ENCODE measurements around the gene SPTBN5. TPM values are rescaled to one million over a fixed set of nuclear protein-coding genes. Genes with fewer than 3 reads are reported as not detected.

Gene SPTBN5
- polyA plus RNA-seq, 1 donor from 2014 or later = 0.01 TPM

DNA sequence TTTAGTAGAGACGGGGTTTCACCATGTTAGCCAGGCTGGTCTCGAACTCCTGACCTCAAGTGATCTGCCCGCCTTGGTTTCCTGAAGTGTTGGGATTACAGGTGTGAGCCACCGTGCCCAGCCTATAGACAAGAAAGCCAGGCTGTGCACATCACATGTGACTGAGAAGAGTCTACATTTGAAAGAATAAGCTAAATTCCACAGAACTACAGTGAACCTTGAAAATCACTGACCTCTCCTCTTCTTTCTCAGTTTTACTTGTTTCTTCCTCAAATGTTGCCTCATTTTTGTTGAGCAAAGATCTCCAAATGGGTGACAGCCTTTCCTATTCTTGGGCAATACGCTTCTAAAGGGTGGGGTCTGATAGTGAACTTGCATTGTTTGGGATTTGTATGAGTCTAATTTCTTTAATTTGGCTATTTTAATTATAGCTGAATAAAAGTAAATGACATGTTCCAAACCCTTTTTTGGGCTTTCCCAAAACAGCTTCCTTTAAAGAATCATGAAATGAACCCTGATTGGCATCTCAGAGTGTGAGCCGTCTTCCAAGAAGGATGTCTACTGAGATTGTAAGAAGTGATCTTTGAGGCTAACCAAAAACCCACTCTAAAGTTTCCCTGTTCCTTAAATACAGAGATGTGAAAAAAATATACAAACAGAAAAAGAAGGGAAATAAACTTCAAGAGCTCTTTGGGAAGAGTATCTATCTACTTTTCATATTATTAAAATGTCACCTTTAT, 21.6 kb upstream of the SPTBN5 start:
- H2AFZ ChIP-seq (ENCODE audit: low read depth, low read length) = no peak overlapping the region
- no peak overlapping the region for H3K27ac ChIP-seq (ENCODE audit: low read length)
- no peaks in the 10 kb centered on the region for H4K20me1 ChIP-seq (ENCODE audit: insufficient read depth)
- H3K9me2 ChIP-seq (ENCODE audit: insufficient read depth, low read length) = no peaks in the 10 kb centered on the region
- H3K4me3 ChIP-seq (ENCODE audit: low read length) = no peak overlapping the region
- no peaks in the 10 kb centered on the region for H3F3A ChIP-seq (ENCODE audit: insufficient read depth, low read length, poor library complexity, severe bottlenecking)
- no peak for TF ChIP-seq POLR2AphosphoS5 (IDR thresholded peaks at IDR 0.05)
- no peak for TF ChIP-seq SMC3 (conservative IDR thresholded peaks at IDR 0.05; ENCODE audit: poor library complexity)
- no peak overlapping the region for H3K9ac ChIP-seq (ENCODE audit: low read length)
- no peaks in the 10 kb centered on the region for H3K79me2 ChIP-seq (replicated peaks; ENCODE audit: insufficient read depth, low read length)
- no peaks in the 10 kb centered on the region for H3K36me3 ChIP-seq (ENCODE audit: insufficient read depth, low read length)
- no peak overlapping the region for H3K4me2 ChIP-seq (ENCODE audit: low read length)
- no peaks in the 10 kb centered on the region for H3K27me3 ChIP-seq (ENCODE audit: insufficient read depth, low read depth, low read length)
- H3K9me3 ChIP-seq (ENCODE audit: low read length) = no peaks in the 10 kb centered on the region

- Histone ChIP-seq H4K20me1 (ENCODE audit: insufficient read depth) (no peaks in the 10 kb centered on the region), H3K27ac (ENCODE audit: low read length) (no peak overlapping the region)
- no peak for TF ChIP-seq TAF1 (IDR thresholded peaks at IDR 0.05; ENCODE audit: low read depth)
- TF ChIP-seq, protein P1, sequence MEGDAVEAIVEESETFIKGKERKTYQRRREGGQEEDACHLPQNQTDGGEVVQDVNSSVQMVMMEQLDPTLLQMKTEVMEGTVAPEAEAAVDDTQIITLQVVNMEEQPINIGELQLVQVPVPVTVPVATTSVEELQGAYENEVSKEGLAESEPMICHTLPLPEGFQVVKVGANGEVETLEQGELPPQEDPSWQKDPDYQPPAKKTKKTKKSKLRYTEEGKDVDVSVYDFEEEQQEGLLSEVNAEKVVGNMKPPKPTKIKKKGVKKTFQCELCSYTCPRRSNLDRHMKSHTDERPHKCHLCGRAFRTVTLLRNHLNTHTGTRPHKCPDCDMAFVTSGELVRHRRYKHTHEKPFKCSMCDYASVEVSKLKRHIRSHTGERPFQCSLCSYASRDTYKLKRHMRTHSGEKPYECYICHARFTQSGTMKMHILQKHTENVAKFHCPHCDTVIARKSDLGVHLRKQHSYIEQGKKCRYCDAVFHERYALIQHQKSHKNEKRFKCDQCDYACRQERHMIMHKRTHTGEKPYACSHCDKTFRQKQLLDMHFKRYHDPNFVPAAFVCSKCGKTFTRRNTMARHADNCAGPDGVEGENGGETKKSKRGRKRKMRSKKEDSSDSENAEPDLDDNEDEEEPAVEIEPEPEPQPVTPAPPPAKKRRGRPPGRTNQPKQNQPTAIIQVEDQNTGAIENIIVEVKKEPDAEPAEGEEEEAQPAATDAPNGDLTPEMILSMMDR (IDR thresholded peaks at IDR 0.05; ENCODE audit: poor library complexity, severe bottlenecking) = no peak
- no peak for TF ChIP-seq RAD21 (conservative IDR thresholded peaks at IDR 0.05)
- TF ChIP-seq MXI1 (conservative IDR thresholded peaks at IDR 0.05; ENCODE audit: poor library complexity, severe bottlenecking) = no peak
- TF ChIP-seq EP300 (conservative IDR thresholded peaks at IDR 0.05; ENCODE audit: poor library complexity, severe bottlenecking) = no peak
- no peak for TF ChIP-seq EZH2 (IDR thresholded peaks at IDR 0.05; ENCODE audit: borderline replicate concordance, insufficient read depth, low read length, poor library complexity, severe bottlenecking)
Measured at GRCh38 chr15:41914411-41914810, 20.6 kb upstream of the SPTBN5 start.

GRCh38 chr15:41913256-41913655, 19.4 kb upstream of the SPTBN5 start:
- Histone ChIP-seq H3K9me2 (ENCODE audit: insufficient read depth, low read length) (no peaks in the 10 kb centered on the region), H3K27me3 (ENCODE audit: insufficient read depth, low read depth, low read length) (no peaks in the 10 kb centered on the region), H3K4me3 (ENCODE audit: low read length) (no peak overlapping the region), H4K20me1 (ENCODE audit: insufficient read depth) (no peaks in the 10 kb centered on the region), H3K9me3 (ENCODE audit: low read length) (no peaks in the 10 kb centered on the region), H3F3A (ENCODE audit: insufficient read depth, low read length, poor library complexity, severe bottlenecking) (no peaks in the 10 kb centered on the region), H2AFZ (ENCODE audit: low read depth, low read length) (no peak overlapping the region), H3K27ac (ENCODE audit: low read length) (no peak overlapping the region), H3K4me2 (ENCODE audit: low read length) (no peak overlapping the region), H3K9ac (ENCODE audit: low read length) (no peak overlapping the region), H3K79me2 (replicated peaks; ENCODE audit: insufficient read depth, low read length) (no peaks in the 10 kb centered on the region), H3K36me3 (ENCODE audit: insufficient read depth, low read length) (no peaks in the 10 kb centered on the region)
- TF ChIP-seq, protein P1 (IDR thresholded peaks at IDR 0.05; ENCODE audit: poor library complexity, severe bottlenecking) = no peak
- TF ChIP-seq SMC3 (conservative IDR thresholded peaks at IDR 0.05; ENCODE audit: poor library complexity) = no peak
- TF ChIP-seq EP300 (conservative IDR thresholded peaks at IDR 0.05; ENCODE audit: poor library complexity, severe bottlenecking) = no peak
- TF ChIP-seq EZH2 (IDR thresholded peaks at IDR 0.05; ENCODE audit: borderline replicate concordance, insufficient read depth, low read length, poor library complexity, severe bottlenecking) = no peak
- TF ChIP-seq MXI1 (conservative IDR thresholded peaks at IDR 0.05; ENCODE audit: poor library complexity, severe bottlenecking) = no peak
- TF ChIP-seq, protein P2, sequence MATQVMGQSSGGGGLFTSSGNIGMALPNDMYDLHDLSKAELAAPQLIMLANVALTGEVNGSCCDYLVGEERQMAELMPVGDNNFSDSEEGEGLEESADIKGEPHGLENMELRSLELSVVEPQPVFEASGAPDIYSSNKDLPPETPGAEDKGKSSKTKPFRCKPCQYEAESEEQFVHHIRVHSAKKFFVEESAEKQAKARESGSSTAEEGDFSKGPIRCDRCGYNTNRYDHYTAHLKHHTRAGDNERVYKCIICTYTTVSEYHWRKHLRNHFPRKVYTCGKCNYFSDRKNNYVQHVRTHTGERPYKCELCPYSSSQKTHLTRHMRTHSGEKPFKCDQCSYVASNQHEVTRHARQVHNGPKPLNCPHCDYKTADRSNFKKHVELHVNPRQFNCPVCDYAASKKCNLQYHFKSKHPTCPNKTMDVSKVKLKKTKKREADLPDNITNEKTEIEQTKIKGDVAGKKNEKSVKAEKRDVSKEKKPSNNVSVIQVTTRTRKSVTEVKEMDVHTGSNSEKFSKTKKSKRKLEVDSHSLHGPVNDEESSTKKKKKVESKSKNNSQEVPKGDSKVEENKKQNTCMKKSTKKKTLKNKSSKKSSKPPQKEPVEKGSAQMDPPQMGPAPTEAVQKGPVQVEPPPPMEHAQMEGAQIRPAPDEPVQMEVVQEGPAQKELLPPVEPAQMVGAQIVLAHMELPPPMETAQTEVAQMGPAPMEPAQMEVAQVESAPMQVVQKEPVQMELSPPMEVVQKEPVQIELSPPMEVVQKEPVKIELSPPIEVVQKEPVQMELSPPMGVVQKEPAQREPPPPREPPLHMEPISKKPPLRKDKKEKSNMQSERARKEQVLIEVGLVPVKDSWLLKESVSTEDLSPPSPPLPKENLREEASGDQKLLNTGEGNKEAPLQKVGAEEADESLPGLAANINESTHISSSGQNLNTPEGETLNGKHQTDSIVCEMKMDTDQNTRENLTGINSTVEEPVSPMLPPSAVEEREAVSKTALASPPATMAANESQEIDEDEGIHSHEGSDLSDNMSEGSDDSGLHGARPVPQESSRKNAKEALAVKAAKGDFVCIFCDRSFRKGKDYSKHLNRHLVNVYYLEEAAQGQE (IDR thresholded peaks at IDR 0.05; ENCODE audit: borderline replicate concordance) = no peak
- no peak for TF ChIP-seq TAF1 (IDR thresholded peaks at IDR 0.05; ENCODE audit: low read depth)
- TF ChIP-seq RAD21 (conservative IDR thresholded peaks at IDR 0.05) = no peak

More at GRCh38 chr15:41914411-41914810, 20.6 kb upstream of the SPTBN5 start:
- no peaks in the 10 kb centered on the region for H3K36me3 ChIP-seq (ENCODE audit: insufficient read depth, low read length)
- H3K4me2 ChIP-seq (ENCODE audit: low read length) = no peak overlapping the region
- H3F3A ChIP-seq (ENCODE audit: insufficient read depth, low read length, poor library complexity, severe bottlenecking) = no peaks in the 10 kb centered on the region
- no peaks in the 10 kb centered on the region for H3K9me2 ChIP-seq (ENCODE audit: insufficient read depth, low read length)
- H3K27me3 ChIP-seq (ENCODE audit: insufficient read depth, low read depth, low read length) = no peaks in the 10 kb centered on the region
- H3K9ac ChIP-seq (ENCODE audit: low read length) = no peak overlapping the region
- no peaks in the 10 kb centered on the region for H3K79me2 ChIP-seq (replicated peaks; ENCODE audit: insufficient read depth, low read length)
- no peaks in the 10 kb centered on the region for H3K9me3 ChIP-seq (ENCODE audit: low read length)
- no peak overlapping the region for H2AFZ ChIP-seq (ENCODE audit: low read depth, low read length)
- no peak overlapping the region for H3K4me3 ChIP-seq (ENCODE audit: low read length)
